H1 (cell line): ENCODE results near the gene PAXX. TPM values are rescaled to one million over a fixed set of nuclear protein-coding genes. Genes with fewer than 3 reads are reported as not detected.

ENCODE experiments used
- BCL11A ChIP-seq, 2 experiments: IDR thresholded peaks; one replicate each; pipeline ENCODE4 v1.6.1; 2011; ENCODE audit warnings: low read depth in 2 of 2, low read length in 2 of 2, mild to moderate bottlenecking in 2 of 2
- NRF1 ChIP-seq: IDR thresholded peaks from 2 replicates; pipeline ENCODE4 v1.6.1; 2011; ENCODE audit warnings: mild to moderate bottlenecking, low read depth, low read length, improper control_type of control experiment
- TEAD4 ChIP-seq: IDR thresholded peaks from 2 replicates; pipeline ENCODE4 v1.6.1; 2012; ENCODE audit warnings: low read depth, low read length, inconsistent platforms, mixed read lengths
- polyA plus RNA-seq, 7 experiments: library from polyadenylated mRNA; depleted of rRNA in 3 of 7; stranded (reverse) in 5 of 7; unstranded in 2 of 7; fragments of >200 nt in 5 of 7; fragments of 200-250 nt in 2 of 7; gene quantifications; 1 replicate in 5 of 7; 2 replicates in 1 of 7; 4 replicates in 1 of 7; pipeline versions ENCODE4 v1.2.1 to v1.2.3, GENCODE V29; 2011 to 2013; ENCODE audit warnings: missing spikeins in 2 of 7, mixed read lengths in 2 of 7
- total RNA-seq: library from RNA; stranded (reverse); fragmentation: NEBNext Ultra II Directional; extraction: Animal tissue kit (Norgen Biotek cat#: 25700); gene quantifications from 2 replicates; pipeline ENCODE4 v1.2.1, GENCODE V29; 2021

The PAXX gene
- total and polyA plus RNA-seq, 2 of the 8 experiments (the other 6 are each of a cell fraction or from before 2014, with no cell fraction given): 43.4 to 45.9 TPM

- TF ChIP-seq BCL11A (IDR thresholded peaks at IDR 0.05; ENCODE audit: low read depth in 2 of 2, low read length in 2 of 2) (no peak), NRF1 (no peak), TEAD4 (no peak)
Observed at GRCh38 chr9:137014776-137015539, 22.7 kb downstream of the PAXX start (continued).
